ENCODE measurements around the gene TUBB8.

Gene TUBB8

DNA sequence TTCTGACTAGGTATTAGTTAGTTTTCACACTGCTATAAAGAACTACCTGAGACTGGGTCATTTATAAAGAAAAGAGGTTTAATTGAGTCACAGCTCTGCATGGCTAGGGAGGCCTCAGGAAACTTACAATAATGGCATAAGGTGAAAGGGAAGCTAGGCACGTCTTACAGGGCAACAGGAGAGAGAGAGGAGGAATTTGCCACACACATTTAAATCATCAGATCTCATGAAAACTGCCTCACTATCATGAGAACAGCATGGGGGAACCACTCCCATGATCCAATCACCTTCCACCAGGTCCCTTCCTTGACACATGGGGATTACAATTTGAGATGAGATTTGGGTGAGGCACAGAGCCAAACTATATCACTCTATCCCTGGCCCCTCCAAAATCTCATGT, 45.5 kb upstream of the TUBB8 start:
- H3K9ac ChIP-seq (ENCODE audit: low read depth, low read length, poor library complexity, severe bottlenecking), result no peak overlapping the region
- H3K36me3 ChIP-seq (ENCODE audit: insufficient read depth, low read length), result no peaks in the 10 kb centered on the region
- no peak for TF ChIP-seq EZH2phosphoT487 (IDR thresholded peaks at IDR 0.05; ENCODE audit: borderline replicate concordance)
- TF ChIP-seq, protein P1, sequence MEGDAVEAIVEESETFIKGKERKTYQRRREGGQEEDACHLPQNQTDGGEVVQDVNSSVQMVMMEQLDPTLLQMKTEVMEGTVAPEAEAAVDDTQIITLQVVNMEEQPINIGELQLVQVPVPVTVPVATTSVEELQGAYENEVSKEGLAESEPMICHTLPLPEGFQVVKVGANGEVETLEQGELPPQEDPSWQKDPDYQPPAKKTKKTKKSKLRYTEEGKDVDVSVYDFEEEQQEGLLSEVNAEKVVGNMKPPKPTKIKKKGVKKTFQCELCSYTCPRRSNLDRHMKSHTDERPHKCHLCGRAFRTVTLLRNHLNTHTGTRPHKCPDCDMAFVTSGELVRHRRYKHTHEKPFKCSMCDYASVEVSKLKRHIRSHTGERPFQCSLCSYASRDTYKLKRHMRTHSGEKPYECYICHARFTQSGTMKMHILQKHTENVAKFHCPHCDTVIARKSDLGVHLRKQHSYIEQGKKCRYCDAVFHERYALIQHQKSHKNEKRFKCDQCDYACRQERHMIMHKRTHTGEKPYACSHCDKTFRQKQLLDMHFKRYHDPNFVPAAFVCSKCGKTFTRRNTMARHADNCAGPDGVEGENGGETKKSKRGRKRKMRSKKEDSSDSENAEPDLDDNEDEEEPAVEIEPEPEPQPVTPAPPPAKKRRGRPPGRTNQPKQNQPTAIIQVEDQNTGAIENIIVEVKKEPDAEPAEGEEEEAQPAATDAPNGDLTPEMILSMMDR (conservative IDR thresholded peaks at IDR 0.05; ENCODE audit: low read length), result no peak
- no peak overlapping the region for H3K4me2 ChIP-seq (ENCODE audit: low read depth, low read length, poor library complexity, severe bottlenecking)
- H3K79me2 ChIP-seq (ENCODE audit: insufficient read depth, low read length), result no peaks in the 10 kb centered on the region
- H3F3A ChIP-seq (ENCODE audit: low read depth), result no peaks in the 10 kb centered on the region
- no peak overlapping the region for H2AFZ ChIP-seq (ENCODE audit: low read length)
- peaks cover 4% of the 10 kb centered on the region; the same call in 1 of the 2 replicates for H3K9me3 ChIP-seq (ENCODE audit: insufficient read depth, low read depth, low read length)
- no peaks in the 10 kb centered on the region for H3K9me2 ChIP-seq (replicated peaks; ENCODE audit: low read depth, low read length)
- H3K4me1 ChIP-seq (ENCODE audit: insufficient read depth, low read length, poor library complexity, severe bottlenecking), result peaks cover 3% of the 10 kb centered on the region
- no peaks in the 10 kb centered on the region for H4K20me1 ChIP-seq (ENCODE audit: insufficient read depth, low read length, poor library complexity, severe bottlenecking)
- no peaks in the 10 kb centered on the region for H3K27me3 ChIP-seq (ENCODE audit: insufficient read depth, low read length, poor library complexity, severe bottlenecking)
- no peak overlapping the region for H3K4me3 ChIP-seq (ENCODE audit: low read length, poor library complexity, severe bottlenecking)

DNA sequence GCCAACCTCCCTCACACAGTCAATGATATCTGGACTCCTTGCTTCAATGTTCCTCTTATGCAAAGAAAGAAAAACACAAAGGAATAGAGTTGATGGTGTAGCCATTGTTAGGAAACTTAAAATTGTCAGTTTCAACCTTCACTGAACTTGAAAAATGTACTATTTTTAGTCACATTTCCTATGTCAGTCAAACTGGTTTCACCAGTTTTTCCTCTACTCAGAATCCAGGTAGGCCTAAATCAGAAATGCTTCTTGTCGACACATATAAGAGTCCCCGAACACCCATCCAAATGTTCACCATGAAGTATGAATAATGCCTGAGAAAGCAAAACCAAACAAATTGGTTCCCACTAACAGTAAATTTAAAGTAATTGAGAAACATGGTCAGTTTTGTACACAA, 43.8 kb upstream of the TUBB8 start:
- Histone ChIP-seq H3K4me1 (ENCODE audit: insufficient read depth, low read length, poor library complexity, severe bottlenecking) (peaks cover 11% of the 10 kb centered on the region), H4K20me1 (ENCODE audit: insufficient read depth, low read length, poor library complexity, severe bottlenecking) (no peaks in the 10 kb centered on the region), H3K27me3 (ENCODE audit: insufficient read depth, low read length, poor library complexity, severe bottlenecking) (no peaks in the 10 kb centered on the region), H3K36me3 (ENCODE audit: insufficient read depth, low read length) (no peaks in the 10 kb centered on the region), H3K9me2 (replicated peaks; ENCODE audit: low read depth, low read length) (no peaks in the 10 kb centered on the region), H3K9me3 (ENCODE audit: insufficient read depth, low read depth, low read length) (no peaks in the 10 kb centered on the region; the same call in 1 of the 2 replicates), H3K9ac (ENCODE audit: low read depth, low read length, poor library complexity, severe bottlenecking) (no peak overlapping the region), H3F3A (ENCODE audit: low read depth) (no peaks in the 10 kb centered on the region), H2AFZ (ENCODE audit: low read length) (no peak overlapping the region), H3K4me3 (ENCODE audit: low read length, poor library complexity, severe bottlenecking) (no peak overlapping the region), H3K4me2 (ENCODE audit: low read depth, low read length, poor library complexity, severe bottlenecking) (no peak overlapping the region), H3K79me2 (ENCODE audit: insufficient read depth, low read length) (no peaks in the 10 kb centered on the region)
- TF ChIP-seq EZH2phosphoT487 (IDR thresholded peaks at IDR 0.05; ENCODE audit: borderline replicate concordance), result no peak
- TF ChIP-seq, protein P1 (conservative IDR thresholded peaks at IDR 0.05; ENCODE audit: low read length), result no peak

DNA sequence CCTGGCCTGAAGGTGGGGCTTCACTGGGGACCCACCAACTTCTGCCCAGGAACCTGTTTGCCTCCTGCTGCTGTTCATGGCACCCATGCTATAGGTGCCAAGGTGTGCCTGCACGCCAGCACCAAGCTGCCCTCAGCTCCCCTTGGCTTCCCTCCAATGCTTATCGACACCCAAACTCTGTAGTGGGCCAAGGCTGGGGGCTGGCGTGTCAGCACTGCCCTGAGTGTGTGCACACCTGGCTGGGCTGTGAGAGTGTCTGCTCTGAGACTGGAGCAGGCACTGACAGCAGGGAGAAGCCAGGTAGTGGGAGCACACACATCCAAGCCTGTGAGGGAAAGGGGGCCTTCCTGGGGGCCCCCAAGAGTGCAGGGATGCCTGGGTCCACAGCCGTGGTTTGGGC, 43.1 kb upstream of the TUBB8 start:
- no peaks in the 10 kb centered on the region for H3K9me2 ChIP-seq (replicated peaks; ENCODE audit: low read depth, low read length)
- H3K9me3 ChIP-seq (ENCODE audit: insufficient read depth, low read depth, low read length), result no peaks in the 10 kb centered on the region; the same call in 1 of the 2 replicates
- H3K4me3 ChIP-seq (ENCODE audit: low read length, poor library complexity, severe bottlenecking), result no peak overlapping the region
- H3K79me2 ChIP-seq (ENCODE audit: insufficient read depth, low read length), result no peaks in the 10 kb centered on the region
- H4K20me1 ChIP-seq (ENCODE audit: insufficient read depth, low read length, poor library complexity, severe bottlenecking), result no peaks in the 10 kb centered on the region
- no peak overlapping the region for H3K4me2 ChIP-seq (ENCODE audit: low read depth, low read length, poor library complexity, severe bottlenecking)
- no peak overlapping the region for H2AFZ ChIP-seq (ENCODE audit: low read length)
- no peaks in the 10 kb centered on the region for H3F3A ChIP-seq (ENCODE audit: low read depth)
- no peaks in the 10 kb centered on the region for H3K27me3 ChIP-seq (ENCODE audit: insufficient read depth, low read length, poor library complexity, severe bottlenecking)
- H3K36me3 ChIP-seq (ENCODE audit: insufficient read depth, low read length), result no peaks in the 10 kb centered on the region
- TF ChIP-seq, protein P1 (conservative IDR thresholded peaks at IDR 0.05; ENCODE audit: low read length), result no peak
- TF ChIP-seq EZH2phosphoT487 (IDR thresholded peaks at IDR 0.05; ENCODE audit: borderline replicate concordance), result no peak
- H3K9ac ChIP-seq (ENCODE audit: low read depth, low read length, poor library complexity, severe bottlenecking), result no peak overlapping the region
- peaks cover 16% of the 10 kb centered on the region for H3K4me1 ChIP-seq (ENCODE audit: insufficient read depth, low read length, poor library complexity, severe bottlenecking)
